ENCODE data around the gene TOP3A.
"Not testable (repeated sequence)": the region's sequence is repeated elsewhere in the genome, so short reads cannot be mapped to it uniquely, and the experiment has no call there.

TOP3A gene

GRCh38 chr17:18314731-18315561 is at the start of gene TOP3A, which contains the start of gene SMCR8:
Gene TOP3A, minus strand, starts transcription at chr17:18314994. Its CDS starts 216 bp downstream, at chr17:18314778.
Gene SMCR8, plus strand, starts transcription at chr17:18315293. Its CDS starts 497 bp downstream, at chr17:18315790.
- DNase-seq, result peak; percentile 94

- DNase-seq, result no peak
Measured at GRCh38 chr17:18364166-18364565, 49.4 kb upstream of the TOP3A start.

GRCh38 chr17:18363101-18364049 is 48.6 kb upstream of the TOP3A start, which contains the start of gene SHMT1:
Gene SHMT1, minus strand, starts transcription at chr17:18363550. Its CDS starts 7,569 bp downstream, at chr17:18355981.
- peak; percentile 92 for DNase-seq

GRCh38 chr17:18362698-18363100 is 47.9 kb upstream of the TOP3A start:
- peak; percentile 24 for DNase-seq

- DNase-seq, result peak; percentile 1
Measured at GRCh38 chr17:18361837-18362697, 47.3 kb upstream of the TOP3A start.

- DNase-seq, result no peak
Measured at GRCh38 chr17:18360518-18360917, 45.7 kb upstream of the TOP3A start.

- no peak for DNase-seq
Measured at GRCh38 chr17:18356624-18357023, 41.8 kb upstream of the TOP3A start.

- DNase-seq, result no peak
Measured at GRCh38 chr17:18353541-18353940, 38.7 kb upstream of the TOP3A start.

- DNase-seq, result no peak
Measured at GRCh38 chr17:18344021-18344420, 29.2 kb upstream of the TOP3A start.

GRCh38 chr17:18339933-18340332 is 25.1 kb upstream of the TOP3A start:
- DNase-seq, result no peak

GRCh38 chr17:18338158-18338557 is 23.4 kb upstream of the TOP3A start:
- not testable (repeated sequence) for DNase-seq

- DNase-seq, result no peak
Measured at GRCh38 chr17:18332909-18333489, 18.2 kb upstream of the TOP3A start.

GRCh38 chr17:18331879-18332278 is 17.1 kb upstream of the TOP3A start:
- no peak for DNase-seq

- DNase-seq, result no peak
Measured at GRCh38 chr17:18328643-18329204, 13.9 kb upstream of the TOP3A start.

- no peak for DNase-seq
Measured at GRCh38 chr17:18327556-18327955, 12.8 kb upstream of the TOP3A start.

GRCh38 chr17:18327093-18327492 is 12.3 kb upstream of the TOP3A start:
- DNase-seq, result no peak

- DNase-seq, result no peak
Measured at GRCh38 chr17:18326572-18326971, 11.8 kb upstream of the TOP3A start.

- DNase-seq, result no peak
Measured at GRCh38 chr17:18326039-18326438, 11.2 kb upstream of the TOP3A start.

GRCh38 chr17:18324140-18325050 is 9.6 kb upstream of the TOP3A start:
- no peak for DNase-seq

GRCh38 chr17:18323507-18324139 is 8.8 kb upstream of the TOP3A start:
- no peak for DNase-seq
